Neuron (in vitro differentiated cells): Measurements from ENCODE around the gene IL17C.
"Not testable (repeated sequence)": the region's sequence is repeated elsewhere in the genome, so short reads cannot be mapped to it uniquely, and the experiment has no call there.

Experiments used
- H2AFZ ChIP-seq: one replicate; pipeline ENCODE4 v1.6.1; 2013; ENCODE audit warnings: low read depth, mild to moderate bottlenecking, inconsistent platforms, low read length, moderate library complexity
- H3K27me3 ChIP-seq: one replicate; pipeline ENCODE4 v1.6.1; 2013; ENCODE audit warnings: low read length; ENCODE audit not compliant: insufficient read depth
- H3K36me3 ChIP-seq: one replicate; pipeline ENCODE4 v1.6.1; 2013; ENCODE audit warnings: low read length; ENCODE audit not compliant: insufficient read depth
- H3K4me1 ChIP-seq: one replicate; pipeline ENCODE4 v1.6.1; 2013; ENCODE audit warnings: low read length; ENCODE audit not compliant: insufficient read depth
- H3K4me3 ChIP-seq: 2 replicates; pipeline ENCODE4 v1.5.1; 2013; ENCODE audit warnings: mild to moderate bottlenecking, low read length, moderate library complexity
- H3K9me3 ChIP-seq: one replicate; pipeline ENCODE4 v1.6.1; 2013; ENCODE audit warnings: low read length

Gene IL17C

DNA sequence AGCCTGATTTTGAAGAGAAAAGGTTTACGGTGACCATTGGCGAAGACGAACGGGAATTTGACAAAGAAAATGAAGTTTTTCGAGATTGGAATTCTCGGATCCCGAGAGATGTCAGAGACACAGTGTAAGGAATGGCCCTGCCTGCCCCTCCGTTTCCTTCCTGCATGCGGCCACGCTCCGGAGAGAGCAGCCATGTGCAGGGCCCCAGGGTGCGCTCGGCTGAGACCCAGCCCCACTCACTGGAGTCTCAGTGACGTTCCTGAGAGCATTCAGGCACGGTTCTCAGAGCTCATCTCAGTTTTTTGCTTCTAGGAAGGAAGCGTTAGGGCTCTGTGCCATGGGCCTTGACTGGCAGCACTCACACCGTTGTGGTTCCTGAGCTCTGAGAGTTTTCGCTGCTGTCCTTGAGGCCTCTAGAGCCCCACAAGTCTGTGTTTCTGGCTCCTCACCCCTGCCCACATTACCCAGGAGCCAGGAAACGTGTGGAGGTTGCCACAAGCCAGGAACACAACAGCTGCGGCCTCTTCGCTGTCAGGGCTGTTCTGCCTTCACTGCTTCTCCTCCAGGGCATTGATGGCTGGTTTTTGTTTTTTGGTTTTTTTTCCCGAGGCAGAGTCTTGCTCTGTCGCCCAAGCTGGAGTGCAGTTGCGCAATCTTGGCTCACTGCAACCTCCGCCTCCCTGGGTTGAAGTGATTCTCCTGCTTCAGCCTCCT, 38.4 kb upstream of the IL17C start:
- no peaks in the 10 kb centered on the region for H3K4me1 ChIP-seq
- H3K4me3 ChIP-seq = no peak overlapping the region
- H3K36me3 ChIP-seq = peaks cover 69% of the 10 kb centered on the region
- no peaks in the 10 kb centered on the region for H3K27me3 ChIP-seq
- no peak overlapping the region for H2AFZ ChIP-seq
- peaks cover 3% of the 10 kb centered on the region for H3K9me3 ChIP-seq

DNA sequence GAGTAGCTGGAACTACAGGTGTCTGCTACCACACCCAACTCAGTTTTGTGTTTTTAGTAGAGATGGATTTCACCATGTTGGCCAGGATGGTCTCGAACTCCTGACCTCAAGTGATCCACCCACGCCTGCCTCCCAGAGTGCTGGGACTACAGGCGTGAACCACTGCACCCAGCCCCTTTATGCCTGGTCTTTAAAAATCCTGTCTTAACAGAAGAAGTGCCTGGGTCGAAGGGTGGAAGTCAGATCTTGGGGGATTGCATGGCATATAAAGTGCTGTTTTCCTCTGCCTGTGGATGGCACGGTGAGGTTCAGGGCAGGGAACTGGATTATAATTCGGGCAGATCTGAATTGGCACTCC, 37.9 kb upstream of the IL17C start:
- H3K4me1 ChIP-seq = no peaks in the 10 kb centered on the region
- H3K36me3 ChIP-seq = peaks cover 75% of the 10 kb centered on the region

DNA sequence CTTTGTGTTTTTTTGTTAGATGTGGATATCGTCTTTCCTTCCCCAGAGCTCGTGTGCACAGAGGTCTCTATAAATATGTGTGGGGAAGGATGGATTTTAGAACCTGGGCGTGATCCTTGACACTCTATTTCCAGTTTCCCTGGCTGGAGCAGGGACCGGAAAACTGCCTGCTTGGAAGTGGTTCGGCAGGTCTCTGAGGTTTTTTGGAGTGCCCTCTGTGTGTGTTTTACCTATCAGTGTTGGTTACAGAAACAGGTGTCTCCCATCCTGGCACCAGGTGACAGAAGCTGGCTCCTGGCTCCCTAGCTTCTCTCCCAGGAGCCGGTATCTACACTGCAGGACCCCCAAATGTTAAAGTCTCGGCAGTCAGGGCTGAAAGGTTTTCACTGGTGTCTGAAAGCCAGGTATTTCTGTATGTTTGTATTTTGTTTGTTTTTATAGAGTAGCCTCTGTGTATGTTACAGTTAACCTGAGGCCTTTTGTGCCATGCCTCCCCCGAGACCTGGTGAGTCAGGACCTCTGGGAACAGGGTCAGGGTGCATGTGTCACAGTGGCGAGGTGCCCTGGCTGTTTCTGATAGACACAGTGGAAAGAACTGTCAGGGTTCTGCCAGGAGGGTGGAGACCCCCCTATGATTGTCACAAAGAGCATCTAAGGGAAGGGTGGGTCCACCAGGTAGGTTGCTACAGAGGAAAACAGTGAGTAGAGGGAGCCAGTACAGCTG, 36.9 kb upstream of the IL17C start:
- no peaks in the 10 kb centered on the region for H3K27me3 ChIP-seq
- H3K9me3 ChIP-seq = peaks cover 3% of the 10 kb centered on the region
- H3K4me1 ChIP-seq = no peaks in the 10 kb centered on the region
- peaks cover 73% of the 10 kb centered on the region for H3K36me3 ChIP-seq
- H3K4me3 ChIP-seq = no peak overlapping the region
- no peak overlapping the region for H2AFZ ChIP-seq

More for the DNA sequence above, 37.9 kb upstream of the IL17C start:
- Histone ChIP-seq H3K4me3 (no peak overlapping the region), H2AFZ (no peak overlapping the region), H3K27me3 (no peaks in the 10 kb centered on the region), H3K9me3 (peaks cover 3% of the 10 kb centered on the region)

DNA sequence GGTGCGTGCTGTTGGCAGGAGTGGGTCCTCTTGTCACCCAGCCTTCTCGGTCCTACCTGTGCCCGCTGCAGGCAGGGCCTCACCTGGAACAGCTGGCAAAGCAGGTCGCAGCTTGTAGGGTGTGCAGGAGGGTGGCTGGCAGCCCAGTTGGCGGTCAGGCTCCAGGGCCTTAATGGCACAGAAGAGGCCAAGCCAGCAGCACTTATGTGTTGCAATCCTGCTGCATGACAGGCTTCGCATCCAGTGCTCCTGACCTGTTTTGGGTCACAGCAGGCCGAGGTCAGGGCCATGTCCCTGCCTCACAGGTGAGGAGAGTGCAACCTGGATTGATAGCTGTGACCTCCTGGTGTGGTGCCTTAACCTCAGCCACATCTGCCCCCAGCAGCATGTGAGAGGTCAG, 36.3 kb upstream of the IL17C start:
- Histone ChIP-seq H2AFZ (no peak overlapping the region), H3K9me3 (peaks cover 3% of the 10 kb centered on the region), H3K36me3 (peaks cover 79% of the 10 kb centered on the region), H3K27me3 (no peaks in the 10 kb centered on the region), H3K4me3 (no peak overlapping the region), H3K4me1 (no peaks in the 10 kb centered on the region)

DNA sequence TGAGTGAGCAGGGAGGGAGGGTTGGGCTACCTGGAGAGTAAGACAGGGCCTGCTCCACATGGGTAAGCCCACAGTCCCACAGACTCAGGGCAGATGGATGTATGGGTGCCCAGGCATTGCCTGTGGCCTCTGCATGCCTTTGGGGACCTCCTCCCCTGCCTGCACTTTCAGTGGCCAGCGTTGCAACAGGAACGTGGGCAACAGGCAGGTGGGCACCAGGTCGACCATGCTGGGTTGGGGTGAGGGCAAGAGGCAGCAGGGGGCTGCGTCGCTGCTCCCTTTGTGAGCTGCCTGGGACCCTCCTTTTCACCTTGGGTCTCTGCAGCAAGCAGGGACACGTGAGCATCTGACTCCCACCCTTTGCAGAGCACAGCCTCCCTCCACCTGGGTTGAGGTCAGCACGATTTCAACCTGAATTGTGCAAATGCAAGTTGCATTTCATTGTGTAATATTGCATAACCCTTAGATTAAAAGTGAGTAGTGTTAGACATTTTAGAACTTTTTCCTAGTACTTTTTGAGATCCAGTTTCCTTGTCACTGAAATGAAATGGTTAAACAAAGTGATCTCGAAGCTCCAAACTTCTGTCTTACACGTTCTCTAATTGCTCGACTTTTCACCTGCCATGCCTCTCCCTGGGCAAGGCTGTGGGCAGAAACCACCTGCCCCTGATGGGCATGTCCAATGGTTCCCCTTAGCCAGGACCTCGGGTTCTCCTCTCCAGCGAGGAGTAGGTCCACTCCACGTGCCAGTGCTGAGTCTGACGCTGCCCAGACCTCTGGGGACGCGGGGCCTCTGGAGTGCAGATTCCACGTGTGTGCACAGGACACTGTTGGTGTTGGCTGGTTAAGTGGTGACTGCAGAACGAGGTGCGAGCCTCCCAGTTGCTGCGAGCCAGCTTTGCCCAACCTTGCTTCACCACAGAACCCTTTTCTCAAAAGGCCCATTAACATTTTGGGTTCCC, 32.9 kb upstream of the IL17C start:
- H3K9me3 ChIP-seq = peaks cover 3% of the 10 kb centered on the region
- H3K4me1 ChIP-seq = no peaks in the 10 kb centered on the region
- no peaks in the 10 kb centered on the region for H3K27me3 ChIP-seq
- H2AFZ ChIP-seq = no peak overlapping the region
- no peak overlapping the region for H3K4me3 ChIP-seq
- peaks cover 68% of the 10 kb centered on the region for H3K36me3 ChIP-seq

DNA sequence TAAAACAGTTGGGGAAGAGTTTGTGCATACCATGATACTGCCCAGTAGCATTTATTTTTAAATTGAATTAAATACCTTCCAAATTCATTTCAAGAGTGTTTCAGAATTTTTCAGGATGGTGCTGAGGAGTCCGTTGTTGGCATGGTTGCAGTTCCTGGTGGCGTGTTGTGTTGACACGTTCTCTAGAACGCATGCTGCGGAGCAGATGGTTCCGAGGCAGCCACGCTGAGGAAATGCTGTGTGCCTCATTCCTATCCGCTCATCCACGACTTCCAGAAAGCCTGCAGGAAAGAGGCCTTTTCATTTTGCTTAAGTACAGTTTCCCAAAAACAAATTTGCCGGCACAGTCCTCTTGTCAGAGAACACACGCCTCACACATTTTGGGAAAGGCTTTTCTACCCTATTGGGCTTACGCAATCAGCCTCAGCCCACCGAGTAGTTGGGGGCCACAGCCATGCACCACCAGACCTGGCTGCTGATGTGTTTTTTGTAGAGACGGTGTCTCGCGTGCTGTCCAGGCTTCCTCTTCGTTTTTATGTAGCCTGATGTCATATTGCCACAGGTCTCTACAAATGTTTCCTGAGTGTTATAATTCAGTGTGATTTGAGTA, 32.1 kb upstream of the IL17C start:
- H3K4me3 ChIP-seq = no peak overlapping the region
- H2AFZ ChIP-seq = no peak overlapping the region
- no peaks in the 10 kb centered on the region for H3K4me1 ChIP-seq
- peaks cover 68% of the 10 kb centered on the region for H3K36me3 ChIP-seq
- peaks cover 3% of the 10 kb centered on the region for H3K9me3 ChIP-seq
- H3K27me3 ChIP-seq = no peaks in the 10 kb centered on the region

DNA sequence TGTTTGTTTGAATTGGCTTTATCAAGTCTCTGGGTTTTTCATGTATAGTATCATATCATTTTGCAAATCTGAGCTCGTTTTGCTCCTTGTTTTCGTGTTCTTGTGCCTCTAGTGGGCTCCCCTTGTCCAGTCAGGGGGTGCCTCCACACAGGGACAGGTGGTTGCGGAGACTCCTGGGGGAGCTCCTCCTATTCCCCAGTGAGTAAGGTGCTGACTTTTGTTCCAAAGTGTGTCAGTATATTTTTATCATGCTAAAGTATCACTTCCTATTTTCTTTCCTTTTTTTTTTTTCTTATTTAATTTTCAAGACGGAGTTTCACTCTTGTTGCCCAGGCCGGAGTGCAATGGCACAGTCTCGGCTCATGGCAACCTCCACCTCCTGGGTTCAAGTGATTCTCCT, 30.3 kb upstream of the IL17C start:
- H3K36me3 ChIP-seq = peaks cover 65% of the 10 kb centered on the region
- no peaks in the 10 kb centered on the region for H3K27me3 ChIP-seq
- H3K4me1 ChIP-seq = no peaks in the 10 kb centered on the region
- H3K4me3 ChIP-seq = no peak overlapping the region
- no peak overlapping the region for H2AFZ ChIP-seq
- no peaks in the 10 kb centered on the region for H3K9me3 ChIP-seq

DNA sequence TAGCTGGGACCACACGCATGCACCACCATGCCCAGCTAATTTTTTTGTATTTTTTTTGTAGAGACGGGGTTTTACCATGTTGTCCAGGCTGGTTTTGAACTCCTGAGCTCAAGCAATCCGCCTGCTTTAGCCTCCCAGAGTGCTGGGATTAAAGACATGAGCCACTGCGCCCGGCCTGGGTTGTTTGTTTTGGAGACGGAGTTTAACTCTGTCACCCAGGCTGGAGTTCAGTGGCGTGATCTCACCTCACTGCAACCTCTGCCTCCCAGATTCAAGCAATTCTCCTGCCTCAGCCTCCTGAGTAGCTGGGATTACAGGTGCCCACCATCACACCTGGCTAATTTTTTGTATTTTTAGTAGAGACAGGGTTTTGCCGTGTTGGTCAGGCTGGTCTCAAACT, 28.9 kb upstream of the IL17C start:
- not testable (repeated sequence) for H3K4me3 ChIP-seq, H3K9me3 ChIP-seq, H3K4me1 ChIP-seq, H3K27me3 ChIP-seq, H2AFZ ChIP-seq
- peaks cover 60% of the 10 kb centered on the region for H3K36me3 ChIP-seq

DNA sequence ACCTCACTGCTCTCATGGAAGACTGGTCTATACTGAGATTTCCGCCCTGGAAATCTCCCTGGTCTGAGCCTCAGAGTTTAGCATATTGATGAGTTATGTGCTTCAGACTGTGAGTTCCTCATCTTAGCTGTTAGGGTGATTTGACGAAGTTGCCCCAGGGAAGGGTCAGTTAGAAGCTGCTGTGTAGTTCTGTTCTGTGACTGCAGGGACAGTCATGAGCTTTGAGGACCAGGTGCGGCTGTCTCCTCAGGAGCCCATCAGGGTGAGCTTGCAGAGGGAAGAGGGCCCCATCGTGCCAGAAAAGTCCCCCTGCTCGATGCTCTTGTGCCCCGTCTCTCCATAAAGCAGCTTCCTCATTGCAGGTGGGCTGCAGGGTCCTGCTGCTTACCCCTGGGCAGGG, 28.3 kb upstream of the IL17C start:
- Histone ChIP-seq H3K27me3 (no peaks in the 10 kb centered on the region), H2AFZ (no peak overlapping the region), H3K36me3 (peaks cover 59% of the 10 kb centered on the region)

DNA sequence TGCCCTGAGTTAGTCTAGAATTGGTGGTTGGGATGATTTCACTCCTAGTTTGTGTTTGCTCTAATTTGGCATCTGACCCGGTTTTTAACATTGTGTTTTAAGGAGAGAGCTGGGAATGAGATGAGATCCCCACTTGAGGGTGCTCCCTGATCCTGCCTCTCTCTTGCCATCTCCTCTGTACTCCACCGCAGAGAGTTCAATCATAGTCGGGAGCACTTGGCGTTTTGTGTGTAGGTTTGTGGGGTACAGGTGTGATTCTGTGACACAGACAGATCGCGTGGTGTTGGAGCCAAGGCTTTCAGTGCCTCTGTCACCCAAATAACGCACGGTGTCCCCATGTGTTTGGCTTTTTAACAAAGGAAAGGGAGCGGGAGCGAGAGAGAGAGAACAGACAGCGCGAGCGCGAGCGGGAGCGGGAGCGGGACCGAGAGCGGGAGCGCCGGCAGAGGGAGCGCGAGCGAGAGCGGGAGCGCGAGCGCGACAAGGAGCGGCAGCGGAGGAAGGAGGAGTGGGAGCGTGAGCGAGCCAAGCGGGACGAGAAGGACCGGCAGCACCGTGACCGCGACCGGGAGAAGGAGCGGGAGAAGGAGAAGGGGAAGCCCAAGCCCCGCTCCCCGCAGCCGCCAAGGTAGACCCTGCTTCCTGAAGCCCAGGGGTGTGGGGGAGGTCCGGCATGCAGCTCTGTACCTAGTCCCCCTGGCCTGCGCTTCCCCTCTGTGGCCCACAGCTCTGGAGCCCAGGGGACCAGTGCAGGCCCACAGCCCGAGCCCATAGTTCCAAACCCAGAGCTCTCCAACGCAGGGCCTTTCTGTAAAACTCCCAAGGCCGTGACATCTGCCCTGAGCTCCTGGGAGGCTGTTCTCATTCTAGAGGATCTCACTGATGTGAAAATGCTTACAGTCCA, 27.2 kb upstream of the IL17C start:
- no peaks in the 10 kb centered on the region for H3K27me3 ChIP-seq
- no peaks in the 10 kb centered on the region for H3K9me3 ChIP-seq
- H2AFZ ChIP-seq = no peak overlapping the region
- peaks cover 60% of the 10 kb centered on the region for H3K36me3 ChIP-seq
- H3K4me3 ChIP-seq = no peak overlapping the region
- H3K4me1 ChIP-seq = no peaks in the 10 kb centered on the region

More for the DNA sequence above, 28.3 kb upstream of the IL17C start:
- Histone ChIP-seq H3K4me3 (no peak overlapping the region), H3K9me3 (no peaks in the 10 kb centered on the region), H3K4me1 (no peaks in the 10 kb centered on the region)

DNA sequence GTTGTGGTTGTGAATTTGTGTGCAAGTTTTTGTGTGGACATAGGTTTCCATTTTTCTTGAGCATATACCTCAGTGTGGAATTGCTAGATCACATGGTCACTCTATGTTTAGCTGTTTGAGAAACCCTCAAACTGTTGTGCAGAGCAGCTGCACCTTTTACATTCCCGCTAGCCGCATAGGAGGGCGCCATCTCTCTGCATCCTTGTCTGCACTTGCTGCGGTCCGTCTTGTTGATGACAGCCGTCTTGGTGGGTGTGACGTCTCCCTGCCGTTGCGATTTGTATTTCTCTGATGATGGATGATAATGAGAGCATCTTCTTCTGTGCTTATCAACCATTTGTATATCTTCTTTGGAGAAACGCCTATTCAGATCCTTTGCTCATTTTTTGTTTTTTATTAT, 25.1 kb upstream of the IL17C start:
- Histone ChIP-seq H3K9me3 (no peaks in the 10 kb centered on the region), H2AFZ (no peak overlapping the region), H3K27me3 (no peaks in the 10 kb centered on the region), H3K4me1 (no peaks in the 10 kb centered on the region), H3K4me3 (no peak overlapping the region), H3K36me3 (peaks cover 63% of the 10 kb centered on the region)
